Endothelial cell of umbilical vein (primary cell): ENCODE measurements around the gene TBX4. TPM values are rescaled to one million over a fixed set of nuclear protein-coding genes. Genes with fewer than 3 reads are reported as not detected.

Experiments
- BruUV-seq: library from RNA; stranded (reverse); fragments of 400-500 nt; replicated peaks from 2 replicates; lab custom pipeline; 2021; lab: Mats Ljungman, UMichigan
- CTCF ChIA-PET: fragments of 300-600, 350-600 bp; sonication (Branson Sonifier 250); formaldehyde crosslinking; loops from one replicate; lab custom pipeline; 2021; ENCODE audit warnings: antibody characterized with exemption, inconsistent platforms; lab: Charles Lee
- POLR2A ChIA-PET: fragments of 300-600, 350-600 bp; sonication (Branson Sonifier 250); formaldehyde crosslinking; loops from one replicate; lab custom pipeline; 2021; ENCODE audit warnings: antibody characterized with exemption, inconsistent platforms; lab: Charles Lee
- DNase-seq: peaks from one replicate; pipeline ENCODE4 v3.0.0-alpha.2; 2011; ENCODE audit warnings: low read depth, low spot score
- FAIRE-seq: peaks from 2 replicates; lab custom pipeline; 2011; peaks lifted over from hg19 to GRCh38; lab: Jason Lieb, UNC
- H2AFZ ChIP-seq: 2 replicates; pipeline ENCODE4 v1.6.0; 2012; ENCODE audit warnings: low read depth, low read length, control low read depth, inconsistent platforms
- H3K27ac ChIP-seq: 2 replicates; pipeline ENCODE4 v1.5.1; 2011; ENCODE audit warnings: low read depth, mild to moderate bottlenecking, control low read depth, low read length, moderate library complexity; ENCODE audit not compliant: insufficient read depth
- H3K27me3 ChIP-seq, 2 experiments: 2 replicates each; pipeline versions ENCODE4 v1.6.0 to v1.6.1; 2011; ENCODE audit warnings: low read length in 2 of 2, mixed read lengths in 1 of 2; ENCODE audit not compliant: control insufficient read depth in 2 of 2, insufficient read depth in 2 of 2
- H3K36me3 ChIP-seq, 2 experiments: 2 replicates in 1 of 2; 3 replicates in 1 of 2; pipeline ENCODE4 v1.5.1; 2011; ENCODE audit warnings: low read length in 2 of 2, mild to moderate bottlenecking in 1 of 2, moderate library complexity in 1 of 2; ENCODE audit not compliant: control insufficient read depth in 2 of 2, insufficient read depth in 2 of 2; ENCODE audit errors: extremely low read depth in 1 of 2
- H3K4me1 ChIP-seq: 3 replicates; pipeline ENCODE4 v1.5.1; 2011; ENCODE audit warnings: mild to moderate bottlenecking, low read length; ENCODE audit not compliant: control insufficient read depth, insufficient read depth; ENCODE audit errors: extremely low read depth
- H3K4me2 ChIP-seq: 2 replicates; pipeline ENCODE4 v1.6.1; 2011; ENCODE audit warnings: low read length, control low read depth, mixed read lengths; ENCODE audit not compliant: insufficient read depth
- H3K4me3 ChIP-seq, 3 experiments: fragments of 200-600 bp in 1 of 3; sonication (generic), shearing (Covaris generic) in 1 of 3; replicated peaks in 1 of 3; 2 replicates each; pipeline ENCODE4 v1.5.1; 2011 to 2016; ENCODE audit warnings: control low read depth in 3 of 3, low read length in 3 of 3, mild to moderate bottlenecking in 2 of 3, inconsistent platforms in 1 of 3, low read depth in 1 of 3, moderate library complexity in 1 of 3; ENCODE audit not compliant: insufficient read depth in 1 of 3
- H3K79me2 ChIP-seq: 2 replicates; pipeline ENCODE4 v1.6.0; 2012; ENCODE audit warnings: low read length, inconsistent platforms; ENCODE audit not compliant: control insufficient read depth, insufficient read depth
- H3K9ac ChIP-seq: replicated peaks from 2 replicates; pipeline ENCODE3; 2011; ENCODE audit warnings: low read length, control low read depth; ENCODE audit not compliant: insufficient read depth; ENCODE audit errors: extremely low read depth
- H3K9me1 ChIP-seq: replicated peaks from 3 replicates; pipeline ENCODE4 v1.6.0; 2011; ENCODE audit warnings: mild to moderate bottlenecking, low read length; ENCODE audit not compliant: control insufficient read depth, insufficient read depth; ENCODE audit errors: extremely low read depth
- H3K9me3 ChIP-seq: replicated peaks from 2 replicates; pipeline ENCODE4 v1.5.1; 2012; ENCODE audit warnings: low read length, inconsistent platforms; ENCODE audit not compliant: control insufficient read depth, insufficient read depth
- H4K20me1 ChIP-seq: replicated peaks from 2 replicates; pipeline ENCODE3; 2011; ENCODE audit warnings: mild to moderate bottlenecking, low read length; ENCODE audit not compliant: control insufficient read depth, insufficient read depth; ENCODE audit errors: extremely low read depth
- CTCF ChIP-seq, 2 donors: IDR thresholded peaks; 1 replicate in 1 of 2; 2 replicates in 1 of 2; pipeline ENCODE4 v1.5.1; 2011; ENCODE audit warnings: low read length in 2 of 2, mild to moderate bottlenecking in 2 of 2, moderate library complexity in 2 of 2, control low read depth in 1 of 2, inconsistent platforms in 1 of 2, low read depth in 1 of 2; ENCODE audit not compliant: insufficient read depth in 1 of 2; ENCODE audit errors: extremely low read depth in 1 of 2
- EZH2 ChIP-seq: IDR thresholded peaks from 2 replicates; pipeline ENCODE4 v1.6.1; 2012; ENCODE audit warnings: borderline replicate concordance, low read depth, mild to moderate bottlenecking, moderate library complexity, low read length, inconsistent platforms; ENCODE audit not compliant: severe bottlenecking
- JUN ChIP-seq: IDR thresholded peaks from 2 replicates; pipeline ENCODE4 v1.6.1; 2011; ENCODE audit warnings: borderline replicate concordance, low read depth; ENCODE audit not compliant: insufficient read length, insufficient read depth
- MAX ChIP-seq: IDR thresholded peaks from 2 replicates; pipeline ENCODE4 v1.6.1; 2011; ENCODE audit not compliant: insufficient read depth, insufficient read length
- POLR2A ChIP-seq: IDR thresholded peaks from 2 replicates; pipeline ENCODE4 v1.6.1; 2012; ENCODE audit warnings: low read depth, mild to moderate bottlenecking, control low read depth, low read length
- dilution Hi-C: fragments of 300-500 bp; cut with MboI; formaldehyde crosslinking; loops from one replicate; pipeline ENCODE4 v1.15.0; 2019; ENCODE audit warnings: low sequenced_read_pairs; ENCODE audit not compliant: extremely low pct_ligation_motif_present
- intact Hi-C: fragments of 100-400 bp; cut with micrococcal nuclease; formaldehyde crosslinking; loops from one replicate; pipeline ENCODE4 v1.10.0; 2022
- polyA plus RNA-seq, 4 experiments: library from polyadenylated mRNA; depleted of rRNA in 3 of 4; stranded (reverse) in 3 of 4; unstranded in 1 of 4; fragments of >200 nt; gene quantifications; 2 replicates each; pipeline versions ENCODE4 v1.2.1 to v1.2.3, GENCODE V29; 2011 to 2012; ENCODE audit warnings: missing spikeins in 1 of 4
- total RNA-seq: library from RNA; stranded (reverse); gene quantifications from 2 replicates; pipeline ENCODE4 v1.2.3, GENCODE V29; 2021

The TBX4 gene
- total and polyA plus RNA-seq, 2 donors (not counting 3 experiments of a cell fraction or from before 2014, with no cell fraction given): not detected

GRCh38 chr17:61460796-61461585, 8.8 kb downstream of the TBX4 start:
- Histone ChIP-seq H4K20me1 (no peaks in the 10 kb centered on the region), H3K79me2 (no peaks in the 10 kb centered on the region), H3K36me3 (no peaks in the 10 kb centered on the region), H3K9me3 (no peaks in the 10 kb centered on the region), H2AFZ (no peak overlapping the region), H3K27me3 (peaks cover 72 to 76% of the 10 kb centered on the region in 2 experiments), H3K9me1 (no peaks in the 10 kb centered on the region), H3K9ac (no peak overlapping the region), H3K27ac (no peak overlapping the region), H3K4me3 (no peak overlapping the region), H3K4me1 (no peaks in the 10 kb centered on the region), H3K4me2 (no peak overlapping the region)
- no peak for FAIRE-seq
- BruUV-seq: no TSS peak
- TF ChIP-seq JUN (no peak), EZH2 (no peak), POLR2A (no peak)
- intact Hi-C loops: no loop called here
- dilution Hi-C loops: no loop called here
- no peak for DNase-seq
- POLR2A ChIA-PET: no interaction called here
- CTCF ChIA-PET: no interaction called here

- no peak overlapping the region for H3K4me2 ChIP-seq
- no peaks in the 10 kb centered on the region for H3K9me1 ChIP-seq
- H3K4me1 ChIP-seq: no peaks in the 10 kb centered on the region
- no peaks in the 10 kb centered on the region for H3K36me3 ChIP-seq
- no peaks in the 10 kb centered on the region for H4K20me1 ChIP-seq
- H3K27ac ChIP-seq: no peak overlapping the region
- H3K27me3 ChIP-seq: peaks cover 66 to 73% of the 10 kb centered on the region in 2 experiments
- dilution Hi-C loops: no loop called here
- no peak overlapping the region for H2AFZ ChIP-seq
- H3K79me2 ChIP-seq: no peaks in the 10 kb centered on the region
- no peak for DNase-seq
- no peaks in the 10 kb centered on the region for H3K9me3 ChIP-seq
- H3K4me3 ChIP-seq: no peak overlapping the region
- no TSS peak for BruUV-seq
- no peak overlapping the region for H3K9ac ChIP-seq
- TF ChIP-seq MAX: no peak
- no peak for TF ChIP-seq CTCF (IDR thresholded peaks at IDR 0.05; ENCODE audit: extremely low read depth in 1 of 2, insufficient read depth in 1 of 2, low read depth in 1 of 2, low read length in 2 of 2)
- POLR2A ChIA-PET: interaction anchor here (0.6 kb wide), 1 partner anchor 59 kb away, joined by 8 read pairs; no protein-coding TSS in a partner anchor
- CTCF ChIA-PET: interaction anchor here (0.6 kb wide), 1 partner anchor 16 kb away, joined by 3 read pairs; no protein-coding TSS in a partner anchor
- no peak for FAIRE-seq
- intact Hi-C loops: no loop called here
Measured at GRCh38 chr17:61461586-61461966, 9.4 kb downstream of the TBX4 start.
